NCI-H187 (cell line): ENCODE results near the gene CCDC68.

Experiments
- DNase-seq, 2 experiments: peaks; one replicate each; lab custom pipeline; 2025; lab: John Stamatoyannopoulos, UW

Gene CCDC68

DNA sequence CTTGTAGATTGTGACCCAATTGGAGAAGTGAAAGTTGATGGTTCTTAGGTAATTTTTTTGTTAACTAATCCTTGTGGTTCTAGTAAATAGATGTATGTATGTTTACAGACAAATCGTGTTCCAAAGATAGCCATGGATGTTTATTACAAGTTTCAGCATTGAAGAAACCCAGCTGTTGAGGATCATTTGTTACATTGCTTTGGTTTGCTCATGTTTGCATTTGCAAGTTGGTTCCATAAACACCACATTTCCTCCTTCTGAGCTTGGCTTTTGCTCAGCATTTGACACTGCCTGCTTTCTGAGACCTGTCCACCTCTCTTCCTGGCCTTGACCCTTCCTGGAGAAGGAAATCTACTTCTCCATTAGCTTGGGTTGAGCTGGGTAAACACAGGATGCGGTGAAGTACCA lies 1.8 kb upstream of the CCDC68 start:
- no peak for DNase-seq

- no peak for DNase-seq
Measured at GRCh38 chr18:54960197-54960596, 936 bp upstream of the CCDC68 start.

DNA sequence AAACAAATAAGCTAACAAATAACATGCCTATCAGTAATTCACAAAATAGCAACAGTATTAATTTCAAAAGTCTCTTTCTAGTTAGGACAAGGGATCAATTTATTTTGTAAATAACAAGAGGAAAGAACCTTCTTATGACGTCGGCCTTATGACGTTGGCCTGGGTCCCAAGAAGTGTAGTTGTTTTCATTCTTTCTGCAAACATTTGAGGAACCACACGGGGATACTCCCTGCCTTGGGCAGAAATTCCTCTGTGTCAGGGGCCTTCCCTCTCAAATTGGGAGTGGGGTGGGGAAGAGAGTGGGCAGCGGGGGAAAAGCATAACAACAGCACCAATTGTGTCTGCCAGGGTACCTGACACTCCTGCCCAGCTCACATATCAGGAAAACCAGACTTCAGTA lies 1.3 kb downstream of the CCDC68 start:
- no peak for DNase-seq

- no peak for DNase-seq
Measured at GRCh38 chr18:54957296-54957832, 1.9 kb downstream of the CCDC68 start.

DNA sequence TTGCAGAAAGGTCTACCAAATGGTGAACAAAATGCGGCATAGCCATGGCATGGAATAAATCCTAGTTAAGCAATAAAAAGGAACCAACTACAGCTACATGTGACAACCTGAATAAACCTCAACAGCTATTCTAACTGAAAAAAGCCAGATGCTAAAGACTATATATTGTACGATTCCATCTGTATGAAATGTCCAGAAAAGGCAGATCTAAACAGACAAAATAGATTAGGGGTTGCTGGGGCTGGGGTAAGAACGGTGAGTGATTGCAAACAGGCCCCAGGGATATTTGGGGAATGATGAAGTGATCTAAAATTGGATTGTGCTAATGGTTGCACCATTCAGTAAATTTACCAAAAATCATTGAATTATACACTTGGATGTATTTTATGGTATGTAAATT lies 2.8 kb downstream of the CCDC68 start:
- no peak for DNase-seq

- no peak for DNase-seq
Measured at GRCh38 chr18:54952026-54952425, 7.2 kb downstream of the CCDC68 start.

DNA sequence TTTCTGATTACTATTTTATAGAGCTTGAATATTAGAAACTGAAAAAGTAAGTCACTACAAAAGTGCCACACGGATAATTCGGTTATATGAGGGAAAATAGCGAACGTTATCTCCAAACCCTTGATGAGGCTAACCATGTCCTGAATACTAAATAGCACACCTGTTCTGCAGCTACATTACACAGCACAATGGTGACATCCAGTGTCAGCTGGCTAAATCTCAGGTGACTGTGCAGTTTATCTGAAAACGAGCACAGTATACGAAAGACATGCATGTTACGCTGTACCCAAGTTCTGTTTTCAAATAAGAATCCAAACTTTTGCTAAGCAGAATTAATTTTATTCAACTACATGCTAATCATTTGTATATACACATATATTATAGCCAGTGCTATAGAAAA lies 9.0 kb downstream of the CCDC68 start:
- DNase-seq = no peak

GRCh38 chr18:54949588-54949987 lies 9.7 kb downstream of the CCDC68 start:
- DNase-seq = no peak

DNA sequence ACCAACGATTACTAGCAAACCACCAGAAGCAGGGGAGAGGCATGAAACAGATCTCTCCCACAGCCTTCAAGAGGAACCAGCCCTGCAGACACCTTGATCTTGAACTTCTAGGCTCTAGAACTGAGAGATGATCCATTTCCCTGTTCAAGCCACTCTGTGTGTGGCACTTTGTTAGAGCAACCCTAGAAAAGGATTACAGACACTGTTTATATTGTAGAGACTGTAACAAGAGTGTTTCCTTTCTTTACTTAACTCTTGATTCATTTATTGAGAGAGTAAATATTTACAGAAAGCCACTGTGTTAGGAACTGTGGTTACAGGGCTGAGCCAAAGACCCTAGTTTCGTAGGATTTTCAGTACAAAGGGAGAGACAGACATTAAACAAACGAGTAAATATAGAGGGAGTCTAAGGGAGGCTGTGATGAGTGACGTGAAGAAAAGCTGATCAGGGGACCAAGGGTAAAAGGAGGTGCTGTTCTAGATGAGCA lies 10.9 kb downstream of the CCDC68 start:
- DNase-seq = no peak

DNA sequence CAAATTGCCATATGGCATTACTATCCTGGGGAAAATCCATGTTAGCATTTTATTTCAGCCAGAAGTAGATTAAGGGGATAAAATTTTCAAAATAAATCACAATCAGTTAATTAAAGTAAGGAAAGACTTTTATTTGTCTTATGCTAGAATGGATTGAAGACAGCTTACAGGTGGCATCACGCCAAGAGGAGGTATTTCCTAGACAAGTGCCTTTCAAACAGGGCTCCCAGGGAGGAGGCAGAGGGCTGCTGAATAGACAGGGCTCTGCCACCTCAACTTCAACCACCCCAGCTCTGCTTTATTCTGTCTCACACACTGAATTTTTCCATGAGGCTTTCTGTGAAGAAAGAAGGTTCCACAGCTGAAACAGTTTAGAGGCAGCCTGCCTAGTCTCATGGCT lies 12.2 kb downstream of the CCDC68 start:
- DNase-seq = peak in 1 of 2 experiments; percentile 1

GRCh38 chr18:54946149-54946581 lies 13.1 kb downstream of the CCDC68 start:
- DNase-seq = peak in 1 of 2 experiments; percentile 4

GRCh38 chr18:54945576-54946125 lies 13.6 kb downstream of the CCDC68 start:
- DNase-seq = no peak

- DNase-seq = no peak
Measured at GRCh38 chr18:54942569-54942968, 16.7 kb downstream of the CCDC68 start.

GRCh38 chr18:54942144-54942543 lies 17.1 kb downstream of the CCDC68 start:
- no peak for DNase-seq

- no peak for DNase-seq
Measured at GRCh38 chr18:54939361-54939917, 19.8 kb downstream of the CCDC68 start.

- no peak for DNase-seq
Measured at GRCh38 chr18:54938506-54938905, 20.8 kb downstream of the CCDC68 start.

- no peak for DNase-seq
Measured at GRCh38 chr18:54932472-54932871, 26.8 kb downstream of the CCDC68 start.

- DNase-seq = no peak
Measured at GRCh38 chr18:54931152-54931551, 28.1 kb downstream of the CCDC68 start.

GRCh38 chr18:54928236-54928635 lies 31.0 kb downstream of the CCDC68 start:
- no peak for DNase-seq

DNA sequence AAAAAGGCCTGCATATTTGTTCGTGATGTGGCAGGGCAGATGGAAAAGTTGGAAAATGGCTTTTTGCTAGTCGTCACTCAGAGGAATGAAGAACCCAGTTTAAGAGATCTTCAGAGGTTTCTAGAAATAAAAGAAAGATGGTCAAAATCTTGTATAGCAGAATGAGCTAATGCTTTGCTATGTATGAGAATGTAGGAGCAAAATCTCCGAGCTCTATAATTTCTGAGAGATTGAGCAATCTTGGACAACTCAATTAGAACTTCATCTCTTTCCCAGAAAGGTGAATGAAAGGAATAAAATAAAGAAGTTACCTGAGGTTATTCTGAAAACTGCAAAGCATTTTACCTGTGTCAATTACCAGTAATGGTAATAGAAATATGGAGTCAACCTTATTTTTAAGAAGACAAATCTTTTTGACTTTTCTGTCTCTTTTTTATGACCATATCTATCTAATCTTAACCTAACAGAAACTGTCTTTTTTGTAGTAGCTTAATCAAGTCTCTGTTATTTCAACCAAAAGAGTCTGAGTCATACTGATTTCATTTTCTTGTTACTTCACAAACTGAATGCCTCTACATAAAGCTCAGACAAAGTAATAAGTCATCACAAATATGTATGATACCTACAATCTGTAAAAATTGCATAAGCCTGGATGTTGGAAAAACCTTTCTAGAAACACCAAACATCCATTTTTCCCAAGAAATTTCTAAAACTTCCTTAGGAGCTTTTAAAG lies 32.5 kb downstream of the CCDC68 start:
- DNase-seq = no peak

DNA sequence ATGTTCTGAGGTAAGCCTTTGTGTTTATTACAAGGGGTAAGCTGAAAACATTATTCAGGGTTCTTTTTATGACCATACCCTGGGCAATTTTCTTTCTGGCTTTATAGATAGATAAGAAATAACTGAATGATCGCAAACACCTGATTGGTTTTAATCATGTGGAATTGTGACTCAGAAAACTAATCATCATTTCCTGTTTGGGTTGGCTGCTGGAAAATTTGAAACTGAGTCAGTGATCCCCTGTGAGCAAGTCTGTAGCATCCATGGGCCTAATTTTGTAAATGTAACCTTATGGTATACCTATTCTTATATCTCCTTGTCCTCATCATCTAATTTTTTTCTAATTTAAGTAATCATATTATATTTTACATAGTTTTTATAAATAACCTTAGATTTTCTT lies 34.3 kb downstream of the CCDC68 start:
- no peak for DNase-seq

DNA sequence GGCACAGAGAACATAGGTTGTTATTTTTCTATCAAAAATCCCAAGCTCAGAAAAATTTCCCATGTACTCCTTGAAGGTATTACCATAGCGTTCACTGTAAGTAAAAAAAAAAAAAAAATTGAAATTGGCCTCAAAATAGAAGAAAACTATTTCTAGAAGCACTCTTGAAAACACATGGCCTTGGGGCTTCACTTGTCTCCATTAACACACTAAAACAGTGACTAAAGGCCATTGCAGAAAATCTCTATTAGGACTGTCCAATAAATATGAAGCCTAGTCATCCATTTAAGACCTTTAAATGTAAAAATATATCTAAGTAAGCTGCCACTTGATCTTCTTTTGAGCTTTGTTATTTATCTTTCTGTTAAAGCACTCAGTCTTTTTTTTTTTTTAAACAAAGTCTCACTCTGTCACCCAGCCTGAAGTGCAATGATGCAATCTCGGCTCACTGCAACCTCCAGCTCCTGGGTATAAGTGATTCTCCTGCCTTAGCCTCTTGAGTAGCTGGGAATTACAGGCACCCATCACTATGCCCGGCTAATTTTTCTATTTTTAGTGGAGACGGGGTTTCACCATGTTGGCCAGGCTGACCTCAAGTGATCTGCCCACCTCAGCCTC lies 35.8 kb downstream of the CCDC68 start:
- DNase-seq = no peak

GRCh38 chr18:54919412-54919811 lies 39.8 kb downstream of the CCDC68 start:
- no peak for DNase-seq
